GM19372 (cell line): Measurements from ENCODE around the gene ASB7.
"Not testable (repeated sequence)": the region's sequence is repeated elsewhere in the genome, so short reads cannot be mapped to it uniquely, and the experiment has no call there.

Experiments used
- ATAC-seq: cut with Tn5 transposase; IDR thresholded peaks from one replicate; pipeline ENCODE4 v1.9.1; 2021; ENCODE audit warnings: mild to moderate bottlenecking, low read depth, moderate library complexity; ENCODE audit not compliant: unreplicated experiment

ASB7 gene

GRCh38 chr15:100642950-100643338 lies 40.6 kb downstream of the ASB7 start:
- ATAC-seq: no peak

- no peak for ATAC-seq
Observed at GRCh38 chr15:100645671-100646070, 43.3 kb downstream of the ASB7 start.

- ATAC-seq: no peak
Observed at GRCh38 chr15:100648951-100649350, 46.6 kb downstream of the ASB7 start.

GRCh38 chr15:100650685-100651084 lies 48.3 kb downstream of the ASB7 start:
- no peak for ATAC-seq

GRCh38 chr15:100651253-100651652 lies 48.9 kb downstream of the ASB7 start:
- ATAC-seq: no peak

- no peak for ATAC-seq
Observed at GRCh38 chr15:100652116-100652515, 49.7 kb downstream of the ASB7 start.

GRCh38 chr15:100653608-100654007 lies 51.2 kb downstream of the ASB7 start:
- ATAC-seq: no peak

- no peak for ATAC-seq
Observed at GRCh38 chr15:100658895-100659294, 56.5 kb downstream of the ASB7 start.

- no peak for ATAC-seq
Observed at GRCh38 chr15:100661156-100661555, 58.8 kb downstream of the ASB7 start.

- ATAC-seq: no peak
Observed at GRCh38 chr15:100663086-100663914, 60.9 kb downstream of the ASB7 start.

GRCh38 chr15:100663915-100664281 lies 61.5 kb downstream of the ASB7 start:
- ATAC-seq: no peak

- no peak for ATAC-seq
Observed at GRCh38 chr15:100665570-100665969, 63.2 kb downstream of the ASB7 start.

GRCh38 chr15:100667405-100668347 lies 65.3 kb downstream of the ASB7 start:
- ATAC-seq: no peak

- ATAC-seq: no peak
Observed at GRCh38 chr15:100668348-100668745, 66.0 kb downstream of the ASB7 start.

- ATAC-seq: no peak
Observed at GRCh38 chr15:100669260-100669659, 66.9 kb downstream of the ASB7 start.

GRCh38 chr15:100670505-100671021 lies 68.2 kb downstream of the ASB7 start:
- no peak for ATAC-seq

GRCh38 chr15:100671124-100671680 lies 68.8 kb downstream of the ASB7 start:
- ATAC-seq: no peak

- ATAC-seq: no peak
Observed at GRCh38 chr15:100671858-100672543, 69.6 kb downstream of the ASB7 start.

- no peak for ATAC-seq
Observed at GRCh38 chr15:100672959-100673358, 70.6 kb downstream of the ASB7 start.

GRCh38 chr15:100679151-100679550 lies 76.8 kb downstream of the ASB7 start:
- not testable (repeated sequence) for ATAC-seq
